HG03575 (cell line): ENCODE results near the gene FAM20C.

Source experiments
- ATAC-seq: cut with Tn5 transposase; IDR thresholded peaks from one replicate; pipeline ENCODE4 v1.9.1; 2021; ENCODE audit not compliant: unreplicated experiment, insufficient number of reproducible peaks, low FRiP score; ENCODE audit errors: extremely low read depth

The FAM20C gene

DNA sequence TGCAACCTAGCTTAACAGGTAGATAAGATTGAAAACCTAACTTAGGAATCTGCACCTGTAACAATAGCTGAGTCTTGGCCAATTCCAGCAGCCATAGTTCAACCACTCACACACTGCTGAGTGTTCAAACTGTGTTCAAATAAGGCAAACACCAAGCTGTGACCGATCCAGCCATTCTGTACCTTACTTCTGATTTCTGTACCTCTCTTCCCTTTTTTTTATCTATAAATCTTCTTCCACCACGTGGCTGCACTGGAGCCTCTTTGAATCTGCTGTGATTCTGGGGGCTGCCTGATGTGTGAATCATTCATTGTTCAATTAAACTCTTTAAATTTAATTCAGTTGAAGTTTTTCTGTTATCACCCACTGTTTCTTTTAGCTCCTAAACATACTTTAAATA is 81.9 kb downstream of the FAM20C start:
- ATAC-seq: no peak

- no peak for ATAC-seq
Observed at GRCh38 chr7:276230-276835, 84.0 kb downstream of the FAM20C start.

- no peak for ATAC-seq
Observed at GRCh38 chr7:277228-277627, 84.9 kb downstream of the FAM20C start.

- no peak for ATAC-seq
Observed at GRCh38 chr7:278081-278480, 85.7 kb downstream of the FAM20C start.

GRCh38 chr7:279821-280220 is 87.5 kb downstream of the FAM20C start:
- ATAC-seq: no peak

GRCh38 chr7:280461-280860 is 88.1 kb downstream of the FAM20C start:
- ATAC-seq: no peak

DNA sequence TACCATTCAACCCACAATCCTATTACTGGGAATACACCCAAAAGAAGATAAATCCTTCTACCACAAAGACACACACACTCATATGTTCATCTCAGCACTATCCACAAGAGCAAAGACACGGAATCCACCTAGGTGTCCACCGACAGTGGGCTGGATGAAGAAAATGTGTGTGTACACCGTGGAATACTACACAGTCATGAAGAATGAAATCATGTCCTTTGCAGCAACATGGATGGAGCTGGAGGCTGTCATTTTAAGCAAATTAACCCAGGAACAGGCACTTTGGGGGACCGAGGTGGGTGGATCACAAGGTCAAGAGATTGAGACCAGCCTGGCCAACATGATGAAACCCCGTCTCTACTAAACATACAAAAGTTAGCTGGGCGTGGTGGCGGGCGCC is 89.3 kb downstream of the FAM20C start:
- no peak for ATAC-seq

DNA sequence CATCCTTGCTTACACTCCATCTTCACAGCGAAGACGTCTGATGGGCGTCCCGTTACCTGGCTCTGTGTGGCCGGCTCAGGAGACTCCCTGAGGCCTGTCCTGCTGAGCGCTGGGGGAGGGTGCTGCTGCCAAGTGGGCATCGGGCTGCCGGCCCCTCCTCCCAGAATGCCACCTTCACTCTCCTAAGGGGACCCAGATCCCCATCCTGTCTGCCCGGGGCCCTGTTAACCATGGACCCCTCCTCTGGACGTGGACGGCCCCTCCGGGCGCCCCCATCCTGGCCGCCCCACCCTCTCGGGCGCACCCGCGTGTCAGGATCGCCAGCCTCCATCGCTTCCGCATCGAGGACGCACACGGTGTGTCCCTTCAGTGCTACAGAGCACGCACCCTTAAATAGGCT is 90.2 kb downstream of the FAM20C start:
- no peak for ATAC-seq

- ATAC-seq: no peak
Observed at GRCh38 chr7:284762-285722, 92.7 kb downstream of the FAM20C start.

DNA sequence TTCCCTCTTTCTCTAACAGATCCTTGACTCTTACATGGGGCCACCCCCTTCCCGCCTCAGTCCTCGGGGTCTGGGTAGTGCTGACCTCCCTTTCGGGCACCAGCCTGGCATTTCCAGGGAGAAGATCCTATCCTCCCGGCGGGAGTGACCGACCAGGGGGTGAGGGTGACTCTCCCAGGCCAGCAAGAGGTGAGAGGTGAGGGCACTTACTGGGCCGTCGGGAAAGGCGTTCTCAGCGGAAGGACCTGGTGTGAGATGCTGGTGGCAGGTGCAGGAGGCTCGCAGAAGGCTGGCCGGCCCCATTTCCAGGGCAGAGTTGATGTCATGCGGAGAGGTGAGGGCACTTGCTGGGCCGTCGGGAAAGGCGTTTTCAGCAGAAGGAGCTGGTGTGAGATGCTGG is 93.4 kb downstream of the FAM20C start:
- no peak for ATAC-seq

DNA sequence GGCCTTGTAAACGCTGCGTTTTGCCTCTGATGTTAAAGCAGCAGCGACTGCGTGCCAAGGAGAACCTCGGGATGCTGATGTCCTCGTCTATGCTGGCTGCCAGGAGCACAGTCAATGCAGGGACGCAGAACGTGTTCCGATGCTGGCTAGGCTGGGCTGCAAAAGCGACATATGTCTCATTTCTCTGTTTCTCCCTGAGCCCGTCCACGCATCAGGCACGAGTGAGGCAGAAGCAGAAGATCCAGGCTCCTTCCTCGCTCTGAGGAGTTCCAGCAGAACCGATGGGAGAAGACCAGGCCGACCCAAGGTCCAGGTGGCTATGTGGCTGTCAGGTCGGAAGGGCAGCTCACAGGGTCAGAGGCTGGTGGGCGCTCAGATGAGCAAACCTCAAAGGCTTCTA is 93.9 kb downstream of the FAM20C start:
- ATAC-seq: no peak

GRCh38 chr7:288671-289101 is 96.3 kb downstream of the FAM20C start:
- ATAC-seq: no peak

GRCh38 chr7:289209-289755 is 96.9 kb downstream of the FAM20C start:
- ATAC-seq: no peak

DNA sequence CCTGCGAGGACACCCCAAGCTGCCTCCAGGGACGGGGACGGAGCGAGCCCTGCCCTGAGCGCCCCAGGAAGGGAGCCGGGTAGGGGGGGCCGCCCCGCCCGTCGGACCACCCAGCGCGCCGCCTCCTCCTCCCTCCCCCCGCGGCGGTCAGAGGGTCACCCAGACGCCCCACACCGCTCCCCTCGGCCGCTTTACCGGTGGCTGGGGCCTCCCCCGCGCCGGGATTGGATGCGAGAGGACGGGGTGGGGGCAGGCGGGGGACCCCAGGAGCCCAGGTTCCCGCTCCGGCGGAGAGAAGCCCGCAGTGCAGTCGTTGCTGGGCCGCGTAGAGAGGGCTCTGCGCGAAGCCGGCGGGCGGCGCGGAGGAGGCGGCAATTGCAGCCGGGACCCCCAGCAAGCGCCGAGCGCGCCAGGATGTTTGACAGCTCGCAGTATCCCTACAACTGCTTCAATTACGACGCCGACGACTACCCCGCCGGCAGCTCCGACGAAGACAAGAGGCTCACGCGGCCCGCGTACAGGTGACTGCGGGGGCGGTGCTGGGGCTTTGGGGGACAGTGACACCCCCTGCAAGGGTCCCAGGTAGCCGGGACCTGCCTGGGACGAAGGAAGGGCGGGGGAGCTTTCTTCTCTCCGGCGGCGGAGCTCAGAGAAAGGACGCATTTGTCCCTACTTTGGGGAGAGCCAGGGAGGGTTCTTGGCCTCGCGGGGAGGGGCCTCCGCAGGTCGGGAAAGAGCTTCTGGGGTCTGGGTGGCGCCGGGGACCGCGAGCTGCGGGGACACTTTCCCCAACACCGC is 97.6 kb downstream of the FAM20C start, which contains the start of gene FOXL3:
Gene FOXL3 (plus strand): TSS at position 415 of the 798 bp plus-strand sequence. CDS start 0 bp downstream, at position 415.
- no peak for ATAC-seq

DNA sequence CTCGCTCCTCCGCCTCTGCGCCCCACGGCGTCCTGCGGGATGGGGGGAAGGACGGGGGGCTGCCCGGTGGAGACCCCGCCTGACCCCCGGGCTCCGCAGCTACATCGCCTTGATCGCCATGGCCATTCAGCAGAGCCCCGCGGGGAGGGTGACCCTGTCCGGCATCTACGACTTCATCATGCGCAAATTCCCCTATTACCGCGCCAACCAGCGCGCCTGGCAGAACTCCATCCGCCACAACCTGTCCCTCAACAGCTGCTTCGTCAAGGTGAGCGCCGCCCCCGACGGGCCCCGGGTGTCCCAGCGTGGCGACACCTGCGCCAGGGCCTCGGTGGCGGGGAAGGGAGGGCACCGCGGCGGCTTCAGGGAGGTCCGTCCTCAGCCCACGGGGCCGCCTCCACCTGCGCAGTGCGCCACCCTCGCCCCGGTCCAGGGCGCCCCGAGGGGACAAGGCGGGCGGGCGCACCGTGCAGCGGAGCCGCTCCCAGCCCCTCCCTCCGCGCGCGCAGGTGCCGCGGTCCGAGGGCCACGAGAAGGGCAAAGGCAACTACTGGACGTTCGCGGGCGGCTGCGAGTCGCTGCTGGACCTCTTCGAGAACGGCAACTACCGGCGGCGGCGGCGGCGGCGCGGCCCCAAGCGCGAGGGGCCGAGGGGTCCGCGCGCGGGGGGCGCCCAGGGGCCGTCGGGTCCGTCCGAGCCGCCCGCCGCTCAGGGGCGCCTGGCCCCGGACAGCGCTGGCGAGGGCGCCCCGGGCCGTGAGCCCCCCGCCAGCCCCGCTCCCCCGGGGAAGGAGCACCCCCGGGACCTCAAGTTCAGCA is 98.4 kb downstream of the FAM20C start:
- no peak for ATAC-seq

- no peak for ATAC-seq
Observed at GRCh38 chr7:291373-292092, 99.2 kb downstream of the FAM20C start.

DNA sequence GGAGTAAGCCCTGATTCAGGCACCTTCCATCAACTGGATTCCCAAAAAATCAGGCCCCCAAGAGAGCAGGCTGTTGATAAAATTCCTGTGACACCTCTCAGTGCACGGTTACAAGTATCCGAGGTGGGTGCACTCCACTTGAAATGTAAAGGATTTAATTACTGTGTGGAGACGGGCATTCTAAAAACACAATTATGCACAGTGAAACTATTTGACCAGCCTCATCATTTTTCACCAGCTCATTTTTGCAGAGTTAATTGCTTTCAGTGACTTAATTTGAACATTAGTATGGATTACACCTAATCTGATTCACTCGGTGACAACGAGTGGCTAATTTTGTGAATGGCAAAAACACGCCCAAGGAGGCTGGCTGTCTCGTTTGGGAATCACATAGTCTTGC is 99.9 kb downstream of the FAM20C start:
- ATAC-seq: no peak

DNA sequence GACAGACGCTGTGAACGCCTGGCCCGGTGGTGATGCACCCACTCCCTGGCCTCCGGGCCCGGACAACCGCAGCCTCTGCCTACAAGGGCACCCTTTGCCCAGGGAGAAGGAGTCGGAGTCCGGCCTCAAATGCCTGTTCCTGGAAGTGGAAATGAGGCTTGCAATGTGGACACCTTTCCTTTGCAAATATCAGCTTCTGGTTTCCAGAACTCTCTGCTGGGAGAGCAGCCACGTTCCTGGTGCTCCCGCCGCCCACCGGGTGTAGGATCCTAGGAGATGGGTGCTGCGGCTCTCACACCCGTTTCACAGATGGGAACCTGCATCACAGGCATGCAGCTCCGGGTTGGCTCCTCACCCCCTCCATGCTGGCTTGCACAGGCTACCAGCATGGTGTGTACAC is 100.5 kb downstream of the FAM20C start:
- no peak for ATAC-seq
